Adipocyte (in vitro differentiated cells): ENCODE measurements around the gene ZSCAN22.

ENCODE experiments used
- DNase-seq: peaks from one replicate; pipeline ENCODE4 v3.0.0-alpha.2; 2015; ENCODE audit warnings: low read depth
- H3K27me3 ChIP-seq: replicated peaks from 2 replicates; pipeline ENCODE4 v1.7.0; 2013; ENCODE audit warnings: mild to moderate bottlenecking, low read length, moderate library complexity; ENCODE audit not compliant: control insufficient read depth, insufficient read depth
- H3K36me3 ChIP-seq: 2 replicates; pipeline ENCODE4 v1.7.0; 2013; ENCODE audit warnings: low read length, mild to moderate bottlenecking, moderate library complexity; ENCODE audit not compliant: control insufficient read depth, insufficient read depth, severe bottlenecking
- H3K4me1 ChIP-seq: 2 replicates; pipeline ENCODE4 v1.7.0; 2013; ENCODE audit warnings: mild to moderate bottlenecking, low read length, moderate library complexity; ENCODE audit not compliant: control insufficient read depth, insufficient read depth
- H3K4me3 ChIP-seq: 2 replicates; pipeline ENCODE4 v1.7.0; 2013; ENCODE audit warnings: mild to moderate bottlenecking, low read length, moderate library complexity
- H3K9ac ChIP-seq: 2 replicates; pipeline ENCODE4 v1.7.0; 2013; ENCODE audit warnings: mild to moderate bottlenecking, low read length, moderate library complexity
- H3K9me3 ChIP-seq: 2 replicates; pipeline ENCODE4 v1.7.0; 2013; ENCODE audit warnings: mild to moderate bottlenecking, low read length, moderate library complexity; ENCODE audit not compliant: control insufficient read depth

Gene ZSCAN22

GRCh38 chr19:58380662-58381459, 54.1 kb downstream of the ZSCAN22 start, which contains the start of gene ZNF837:
ZNF837 (minus strand) TSS chr19:58381030; CDS start chr19:58369332, 11,698 bp downstream.
- Histone ChIP-seq H3K9ac (peak within 1 kb of the TSS; percentile 91), H3K9me3 (no peaks in the 10 kb centered on the region), H3K27me3 (no peaks in the 10 kb centered on the region), H3K4me3 (peak within 1 kb of the TSS; percentile 87), H3K4me1 (peaks cover 25% of the 10 kb centered on the region), H3K36me3 (no peaks in the 10 kb centered on the region)
- DNase-seq = peak; percentile 100

DNA sequence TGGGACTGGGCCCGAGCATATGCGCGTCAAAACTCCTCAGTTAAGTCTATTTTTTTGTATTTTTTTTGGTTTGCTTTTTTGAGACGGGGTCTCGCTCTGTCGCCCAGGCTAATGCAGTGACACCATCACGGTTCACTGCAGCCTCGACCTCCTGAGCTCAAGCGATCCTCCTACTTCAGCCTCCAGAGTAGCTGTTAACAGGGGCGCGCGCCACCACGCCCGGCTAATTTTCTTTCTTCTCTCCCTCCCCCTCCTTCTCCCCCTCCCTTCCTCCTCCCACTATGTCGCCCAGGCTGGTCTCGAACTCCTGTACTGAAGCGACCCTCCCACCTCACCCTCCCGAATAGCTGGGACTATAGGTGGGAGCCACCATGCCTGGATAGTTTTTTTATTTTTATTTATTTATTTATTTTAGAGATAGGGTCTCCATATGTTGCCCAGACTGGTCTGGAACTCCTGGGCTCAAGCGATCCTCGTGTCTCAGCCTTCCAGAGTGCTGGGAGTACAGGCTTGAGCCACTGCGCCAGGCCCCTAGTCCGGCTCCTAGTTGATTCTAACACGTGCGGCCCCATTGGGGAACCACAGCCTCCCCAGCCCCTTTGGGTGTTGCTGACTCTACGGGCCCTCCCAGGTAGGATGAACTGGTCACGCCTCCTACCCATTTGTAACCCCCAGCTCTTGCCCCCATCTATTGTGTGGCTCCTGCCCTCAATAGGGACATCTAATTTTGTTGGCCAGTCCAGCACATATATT, 54.8 kb downstream of the ZSCAN22 start:
- peak overlapping the region; percentile 87 for H3K4me3 ChIP-seq
- peak overlapping the region; percentile 91 for H3K9ac ChIP-seq
- DNase-seq = no peak
- no peaks in the 10 kb centered on the region for H3K27me3 ChIP-seq
- no peaks in the 10 kb centered on the region for H3K36me3 ChIP-seq
- H3K4me1 ChIP-seq = peaks cover 31% of the 10 kb centered on the region
- H3K9me3 ChIP-seq = no peaks in the 10 kb centered on the region

GRCh38 chr19:58382997-58383603, 56.3 kb downstream of the ZSCAN22 start:
- no peak overlapping the region for H3K4me3 ChIP-seq
- H3K4me1 ChIP-seq = peaks cover 36% of the 10 kb centered on the region
- no peak for DNase-seq
- no peaks in the 10 kb centered on the region for H3K27me3 ChIP-seq
- no peaks in the 10 kb centered on the region for H3K9me3 ChIP-seq
- H3K36me3 ChIP-seq = peaks cover under 1% of the 10 kb centered on the region
- no peak overlapping the region for H3K9ac ChIP-seq

DNA sequence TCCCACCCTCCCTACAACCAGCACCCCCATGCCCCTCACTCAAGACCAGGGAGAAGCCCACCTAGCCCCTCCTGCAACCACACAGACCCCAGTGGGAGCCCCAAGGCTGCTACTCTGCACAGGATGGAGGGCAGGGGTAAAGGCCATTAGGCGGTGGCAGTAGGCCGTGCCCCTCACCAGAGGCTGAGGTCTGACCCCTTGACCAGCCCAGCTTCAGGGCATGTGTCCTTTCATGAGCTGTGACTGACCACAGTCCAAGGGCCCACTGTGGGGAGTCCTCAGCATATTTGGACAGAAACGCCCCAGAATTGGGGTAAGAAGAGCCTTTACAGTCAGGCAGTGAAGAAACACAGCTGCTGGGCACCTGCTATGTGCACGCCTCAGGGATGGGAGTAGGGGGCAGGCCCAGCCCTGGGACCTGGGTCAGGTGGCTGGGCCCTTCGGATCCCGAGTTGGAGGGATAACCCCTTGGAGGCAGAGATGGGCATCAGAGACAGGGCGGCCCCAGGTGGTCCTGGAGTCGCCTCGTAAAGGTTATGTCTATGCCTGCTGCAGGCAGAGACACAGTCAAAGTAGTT, 58.6 kb downstream of the ZSCAN22 start:
- Histone ChIP-seq H3K4me3 (peak overlapping the region; percentile 94), H3K9me3 (no peaks in the 10 kb centered on the region), H3K4me1 (peaks cover 35% of the 10 kb centered on the region), H3K27me3 (no peaks in the 10 kb centered on the region), H3K9ac (peak overlapping the region; percentile 100), H3K36me3 (peaks cover 16% of the 10 kb centered on the region)
- no peak for DNase-seq

DNA sequence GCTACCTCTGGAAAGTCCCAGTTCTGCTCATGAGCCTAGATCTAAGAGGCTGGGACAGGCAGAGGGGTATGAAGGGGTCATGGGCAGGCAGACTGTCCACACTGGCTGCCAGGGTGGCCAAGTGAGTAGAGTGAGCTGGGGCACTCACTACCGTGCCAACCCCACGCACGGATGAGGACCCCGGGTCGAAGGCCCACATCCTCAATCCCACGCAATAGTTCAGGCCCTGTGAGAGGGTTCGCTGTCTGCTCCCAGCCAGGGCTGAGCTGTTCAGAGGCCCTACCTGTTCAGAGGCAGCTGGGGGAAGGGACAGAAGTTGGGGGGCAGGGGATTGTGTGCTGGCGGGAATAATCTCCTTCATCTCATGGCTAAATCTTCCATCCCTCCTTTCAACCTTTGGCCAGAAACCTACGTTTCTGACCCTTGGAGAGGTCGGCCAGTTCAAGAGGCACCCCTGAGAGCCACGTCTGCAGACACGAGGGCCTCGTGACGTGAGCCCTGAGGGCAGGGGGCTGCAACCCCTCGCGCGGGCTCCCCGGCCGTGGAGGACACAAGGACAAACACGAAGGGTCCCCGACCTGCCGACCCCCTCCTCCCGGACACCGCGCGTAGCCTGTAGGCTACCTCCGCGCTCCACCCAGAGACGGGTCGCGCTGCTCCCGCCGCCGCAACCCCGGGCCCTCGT, 59.2 kb downstream of the ZSCAN22 start:
- Histone ChIP-seq H3K9ac (peak overlapping the region; percentile 100), H3K4me1 (peaks cover 40% of the 10 kb centered on the region), H3K27me3 (no peaks in the 10 kb centered on the region), H3K4me3 (peak overlapping the region; percentile 94), H3K36me3 (peaks cover 23% of the 10 kb centered on the region), H3K9me3 (no peaks in the 10 kb centered on the region)
- DNase-seq = no peak

DNA sequence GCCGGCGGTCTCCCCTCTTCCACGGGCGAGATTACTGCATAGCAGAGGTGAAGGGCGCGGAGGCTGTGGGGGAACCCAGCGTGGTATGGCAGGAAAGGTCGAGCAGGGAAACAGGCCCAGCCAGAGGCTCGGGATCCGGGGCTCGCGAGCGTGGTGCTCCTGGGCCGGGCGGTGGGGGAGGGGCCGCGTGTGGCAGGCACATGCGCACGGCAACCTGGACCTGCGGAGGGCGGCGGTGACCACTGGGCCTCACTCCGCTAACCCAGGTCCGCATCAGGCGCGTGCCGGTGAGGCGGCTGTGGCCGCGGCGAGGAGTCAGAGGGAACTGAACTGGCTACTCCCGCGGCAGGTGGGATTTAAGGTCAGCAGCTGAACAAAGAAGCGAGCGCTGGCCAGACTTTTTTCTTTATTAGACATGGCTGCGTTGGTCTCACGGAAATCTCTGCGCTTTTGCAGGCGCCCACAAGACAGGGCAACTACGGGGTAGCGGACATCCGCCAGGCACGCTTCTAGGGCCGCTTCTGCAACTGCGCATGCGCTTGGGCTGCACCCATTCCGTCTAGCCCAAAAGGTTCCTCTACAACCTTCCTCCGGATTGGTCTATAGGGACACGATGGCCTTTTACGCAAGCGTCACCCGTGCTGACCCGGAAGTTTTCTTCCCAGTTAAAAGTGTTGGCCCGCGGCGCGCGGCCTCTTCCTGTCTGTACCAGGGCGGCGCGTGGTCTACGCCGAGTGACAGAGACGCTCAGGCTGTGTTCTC, 60.0 kb downstream of the ZSCAN22 start, which contains the start of gene RPS5:
TSS of gene RPS5 (plus strand) at position 694 of the 762 bp plus-strand sequence. CDS start 869 bp downstream, outside the sequence.
- Histone ChIP-seq H3K4me3 (peak within 1 kb of the TSS; percentile 94), H3K27me3 (no peaks in the 10 kb centered on the region), H3K9me3 (no peaks in the 10 kb centered on the region), H3K4me1 (peaks cover 39% of the 10 kb centered on the region), H3K36me3 (peaks cover 29% of the 10 kb centered on the region), H3K9ac (peak within 1 kb of the TSS; percentile 100)
- peak; percentile 99 for DNase-seq

- Histone ChIP-seq H3K36me3 (peaks cover 36% of the 10 kb centered on the region), H3K4me1 (peaks cover 34% of the 10 kb centered on the region), H3K9ac (peak overlapping the region; percentile 100), H3K9me3 (no peaks in the 10 kb centered on the region), H3K27me3 (no peaks in the 10 kb centered on the region), H3K4me3 (peak overlapping the region; percentile 94)
- peak; percentile 40 for DNase-seq
These were observed 60.8 kb downstream of the ZSCAN22 start for GRCh38 chr19:58387338-58388174.

DNA sequence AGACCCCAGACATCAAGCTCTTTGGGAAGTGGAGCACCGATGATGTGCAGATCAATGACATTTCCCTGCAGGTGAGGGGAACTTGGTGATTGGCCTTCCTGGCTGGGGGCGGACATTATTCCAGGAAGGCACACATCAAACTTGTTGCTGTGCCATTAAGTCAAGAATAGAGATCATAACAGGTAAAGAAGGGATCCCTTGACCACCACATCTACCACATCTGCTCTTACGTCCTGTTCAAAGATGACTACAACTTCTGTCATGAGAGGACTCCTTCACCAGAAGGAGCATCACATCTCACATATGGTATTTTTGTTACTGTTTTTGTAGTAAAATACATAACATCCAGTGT, 61.4 kb downstream of the ZSCAN22 start:
- Histone ChIP-seq H3K4me3 (peak overlapping the region; percentile 94), H3K36me3 (peaks cover 42% of the 10 kb centered on the region), H3K4me1 (peaks cover 34% of the 10 kb centered on the region), H3K9me3 (no peaks in the 10 kb centered on the region), H3K9ac (peak overlapping the region; percentile 100), H3K27me3 (no peaks in the 10 kb centered on the region)
- no peak for DNase-seq
